Activated T-helper 1 cell treated with anti-CD3 and anti-CD28 coated beads, Interleukin-12 subunit alpha, Interleukin-12 subunit beta, Interleukin-2, Interleukin-4 antibody, amounts not matched to agents 30 ng/mL and 10 ng/mL and 1 ng/mL, durations not matched to agents 14 hours and 24 hours and 36 hours (primary cell): ENCODE data around the gene TRIM73. TPM values are rescaled to one million over a fixed set of nuclear protein-coding genes. Genes with fewer than 3 reads are reported as not detected.
"Not testable (repeated sequence)": the region's sequence is repeated elsewhere in the genome, so short reads cannot be mapped to it uniquely, and the experiment has no call there.

Experiments used
- DNase-seq: peaks from one replicate; pipeline ENCODE4 v3.0.0; 2021; ENCODE audit warnings: low spot score
- H3K27ac Mint-ChIP-seq: one replicate; pipeline ENCODE4 v1.8.0; 2021; ENCODE audit warnings: mild to moderate bottlenecking, mixed read lengths
- H3K27me3 Mint-ChIP-seq: one replicate; pipeline ENCODE4 v1.8.0; 2022; ENCODE audit warnings: mild to moderate bottlenecking, moderate library complexity, mixed read lengths; ENCODE audit not compliant: insufficient read depth
- H3K36me3 Mint-ChIP-seq: one replicate; pipeline ENCODE4 v1.8.0; 2021; ENCODE audit warnings: low read depth, mixed read lengths
- H3K4me1 Mint-ChIP-seq: one replicate; pipeline ENCODE4 v1.8.0; 2021; ENCODE audit warnings: low read depth, mixed read lengths
- H3K4me3 Mint-ChIP-seq: one replicate; pipeline ENCODE4 v1.8.0; 2021; ENCODE audit warnings: mild to moderate bottlenecking, moderate library complexity, mixed read lengths
- H3K9me3 Mint-ChIP-seq: one replicate; pipeline ENCODE4 v1.8.0; 2021; ENCODE audit warnings: mixed read lengths
- intact Hi-C: fragments of 100-400 bp; cut with micrococcal nuclease; formaldehyde crosslinking; loops from one replicate; pipeline ENCODE4 v1.15.1; 2024
- total RNA-seq: library from RNA; stranded (reverse); gene quantifications from 2 replicates; pipeline ENCODE4 v1.2.3, GENCODE V29; 2022

The TRIM73 gene
- 5.7 and 6.6 TPM in 2 replicates for total RNA-seq

GRCh38 chr7:75395329-75395728, at the start of gene TRIM73:
TSS of gene TRIM73 (plus strand) at chr7:75395629. CDS start at chr7:75398934, 3,305 bp downstream.
- H3K27ac Mint-ChIP-seq, intact Hi-C loops, H3K27me3 Mint-ChIP-seq, H3K4me3 Mint-ChIP-seq, H3K36me3 Mint-ChIP-seq, H3K4me1 Mint-ChIP-seq, DNase-seq, H3K9me3 Mint-ChIP-seq: not testable (repeated sequence)

GRCh38 chr7:75358671-75359541, 36.5 kb upstream of the TRIM73 start:
- H3K27ac Mint-ChIP-seq, result peak overlapping the region; percentile 90
- intact Hi-C loops, H3K9me3 Mint-ChIP-seq, H3K36me3 Mint-ChIP-seq, H3K4me1 Mint-ChIP-seq, H3K27me3 Mint-ChIP-seq: not testable (repeated sequence)
- DNase-seq, result peak; percentile 30
- peak overlapping the region; percentile 83 for H3K4me3 Mint-ChIP-seq

- H3K9me3 Mint-ChIP-seq, H3K36me3 Mint-ChIP-seq, H3K27ac Mint-ChIP-seq, DNase-seq, intact Hi-C loops, H3K4me3 Mint-ChIP-seq, H3K27me3 Mint-ChIP-seq, H3K4me1 Mint-ChIP-seq: not testable (repeated sequence)
Observed at GRCh38 chr7:75359542-75359848, 35.9 kb upstream of the TRIM73 start.

DNA sequence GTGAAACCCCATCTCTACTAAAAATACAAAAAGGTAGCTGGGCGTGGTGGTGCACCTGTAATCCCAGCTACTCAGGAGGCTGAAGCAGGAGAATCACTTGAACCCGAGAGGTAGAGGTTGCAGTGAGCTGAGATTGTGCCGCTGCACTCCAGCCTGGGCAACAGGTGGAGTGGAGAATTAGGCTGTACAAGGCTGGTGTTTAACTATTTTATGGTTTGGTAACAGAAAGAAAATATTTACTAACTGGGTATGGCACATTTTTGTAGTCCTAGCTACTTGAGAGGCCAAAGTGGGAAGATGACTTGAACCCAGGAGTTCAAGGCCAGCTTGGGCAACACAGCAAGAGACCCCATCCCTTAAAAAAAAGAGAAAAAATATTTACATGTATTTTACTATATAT, 31.4 kb upstream of the TRIM73 start:
- H3K27me3 Mint-ChIP-seq, H3K27ac Mint-ChIP-seq, DNase-seq, H3K4me1 Mint-ChIP-seq, intact Hi-C loops, H3K4me3 Mint-ChIP-seq, H3K9me3 Mint-ChIP-seq, H3K36me3 Mint-ChIP-seq: not testable (repeated sequence)

DNA sequence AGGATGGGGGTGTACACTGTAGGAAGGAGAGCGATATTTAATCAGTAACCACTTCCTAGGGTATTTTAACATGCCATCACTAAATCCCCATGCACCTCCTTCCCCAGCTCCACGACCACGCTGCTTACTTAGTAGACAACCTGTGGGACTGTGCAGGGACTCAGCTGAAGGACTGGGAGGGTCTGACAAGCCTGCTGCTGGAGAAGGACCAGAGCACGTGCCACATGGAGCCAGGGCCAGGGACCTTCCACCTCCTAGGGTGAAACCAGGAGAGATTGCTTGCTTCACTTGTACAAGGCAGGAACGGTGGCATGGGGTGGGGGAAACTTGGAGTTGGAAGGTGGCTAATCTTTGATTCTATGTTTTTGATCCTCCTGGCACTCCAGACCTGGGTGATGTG, 28.8 kb upstream of the TRIM73 start:
- intact Hi-C loops, H3K9me3 Mint-ChIP-seq, H3K27ac Mint-ChIP-seq, H3K27me3 Mint-ChIP-seq, DNase-seq, H3K4me3 Mint-ChIP-seq, H3K36me3 Mint-ChIP-seq, H3K4me1 Mint-ChIP-seq: not testable (repeated sequence)

- H3K27me3 Mint-ChIP-seq, DNase-seq, H3K36me3 Mint-ChIP-seq, H3K4me1 Mint-ChIP-seq, intact Hi-C loops, H3K4me3 Mint-ChIP-seq, H3K27ac Mint-ChIP-seq, H3K9me3 Mint-ChIP-seq: not testable (repeated sequence)
Observed at GRCh38 chr7:75367313-75367712, 28.1 kb upstream of the TRIM73 start.

- intact Hi-C loops, H3K27me3 Mint-ChIP-seq: not testable (repeated sequence)
Observed at GRCh38 chr7:75374144-75374518, 21.3 kb upstream of the TRIM73 start.

GRCh38 chr7:75374519-75375317, 20.7 kb upstream of the TRIM73 start:
- H3K4me3 Mint-ChIP-seq, H3K36me3 Mint-ChIP-seq, intact Hi-C loops, H3K27me3 Mint-ChIP-seq, H3K4me1 Mint-ChIP-seq, H3K27ac Mint-ChIP-seq, DNase-seq, H3K9me3 Mint-ChIP-seq: not testable (repeated sequence)

More at GRCh38 chr7:75374144-75374518, 21.3 kb upstream of the TRIM73 start:
- not testable (repeated sequence) for H3K4me1 Mint-ChIP-seq, H3K4me3 Mint-ChIP-seq, H3K9me3 Mint-ChIP-seq, DNase-seq, H3K36me3 Mint-ChIP-seq, H3K27ac Mint-ChIP-seq

DNA sequence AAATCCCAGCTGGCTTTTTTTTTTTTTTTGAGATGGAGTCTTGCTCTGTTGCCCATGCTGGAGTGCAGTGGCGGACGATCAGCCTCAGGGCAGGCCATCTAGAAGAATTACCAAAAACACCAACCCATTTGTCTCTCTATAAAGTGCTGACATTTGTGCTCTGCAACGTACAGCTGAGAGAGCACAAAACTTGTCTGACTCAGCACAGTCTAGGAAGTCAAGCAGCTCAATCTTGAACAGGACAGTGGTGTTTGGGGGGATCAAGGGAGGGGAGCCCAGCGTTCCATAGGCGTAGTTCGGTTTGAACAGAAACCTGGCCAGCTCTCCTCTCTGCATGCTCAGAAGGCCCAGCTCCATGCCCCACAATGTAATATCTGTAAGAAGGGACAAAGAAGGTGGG, 2.2 kb upstream of the TRIM73 start:
- H3K27me3 Mint-ChIP-seq, H3K27ac Mint-ChIP-seq, DNase-seq, H3K9me3 Mint-ChIP-seq, intact Hi-C loops, H3K4me3 Mint-ChIP-seq, H3K36me3 Mint-ChIP-seq, H3K4me1 Mint-ChIP-seq: not testable (repeated sequence)

DNA sequence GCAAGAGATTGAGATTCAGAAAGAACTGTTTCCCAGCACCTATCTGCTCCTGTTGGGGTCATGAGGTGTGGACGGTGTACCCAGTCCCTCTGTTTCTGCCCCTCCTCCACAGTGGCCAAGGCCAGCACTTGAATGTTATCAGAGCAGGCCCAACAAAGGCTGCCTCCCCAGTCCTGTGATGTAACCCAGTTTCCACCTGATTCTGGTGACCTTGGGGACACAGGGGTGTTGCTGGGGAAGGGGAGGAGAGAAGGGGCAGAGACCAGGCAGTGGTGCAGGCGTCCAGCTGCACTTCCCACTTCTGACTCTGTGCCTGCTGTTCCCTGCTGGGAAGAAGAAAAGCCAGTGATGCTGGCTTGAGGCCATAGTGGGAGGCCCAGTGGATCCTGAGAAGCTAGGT, 2.4 kb downstream of the TRIM73 start:
- H3K27me3 Mint-ChIP-seq, H3K4me1 Mint-ChIP-seq, H3K36me3 Mint-ChIP-seq, H3K27ac Mint-ChIP-seq, H3K4me3 Mint-ChIP-seq, DNase-seq, H3K9me3 Mint-ChIP-seq, intact Hi-C loops: not testable (repeated sequence)

- H3K4me3 Mint-ChIP-seq, H3K4me1 Mint-ChIP-seq, H3K27me3 Mint-ChIP-seq, H3K27ac Mint-ChIP-seq, DNase-seq, H3K9me3 Mint-ChIP-seq, intact Hi-C loops, H3K36me3 Mint-ChIP-seq: not testable (repeated sequence)
Observed at GRCh38 chr7:75398771-75399700, 3.6 kb downstream of the TRIM73 start.

- intact Hi-C loops, H3K9me3 Mint-ChIP-seq, H3K27ac Mint-ChIP-seq: not testable (repeated sequence)
Observed at GRCh38 chr7:75400575-75400974, 5.1 kb downstream of the TRIM73 start.

More at GRCh38 chr7:75400575-75400974, 5.1 kb downstream of the TRIM73 start:
- not testable (repeated sequence) for H3K36me3 Mint-ChIP-seq, DNase-seq, H3K4me3 Mint-ChIP-seq, H3K27me3 Mint-ChIP-seq, H3K4me1 Mint-ChIP-seq
